Keratinocyte (primary cell): ENCODE data around the gene NR2C2AP. TPM values are rescaled to one million over a fixed set of nuclear protein-coding genes. Genes with fewer than 3 reads are reported as not detected.

Source experiments
- DNase-seq: peaks from one replicate; pipeline ENCODE4 v3.0.0-alpha.2; 2011; ENCODE audit warnings: low read depth, missing footprints, low spot score
- FAIRE-seq: peaks from 2 replicates; lab custom pipeline; 2011; peaks lifted over from hg19 to GRCh38; lab: Jason Lieb, UNC
- H2AFZ ChIP-seq: 2 replicates; pipeline ENCODE4 v1.6.0; 2012; ENCODE audit warnings: low read length, control low read depth, inconsistent platforms; ENCODE audit not compliant: control insufficient read depth
- H3K27ac ChIP-seq: 2 replicates; pipeline ENCODE4 v1.5.1; 2011; ENCODE audit warnings: low read length; ENCODE audit not compliant: control insufficient read depth, insufficient read depth
- H3K27me3 ChIP-seq: 3 replicates; pipeline ENCODE4 v1.6.0; 2011; ENCODE audit warnings: low read length; ENCODE audit not compliant: control insufficient read depth, insufficient read depth; ENCODE audit errors: extremely low read depth
- H3K36me3 ChIP-seq, 2 experiments: 2 replicates in 1 of 2; 3 replicates in 1 of 2; pipeline ENCODE4 v1.5.1; 2011; ENCODE audit warnings: low read length in 2 of 2, mild to moderate bottlenecking in 1 of 2; ENCODE audit not compliant: control insufficient read depth in 2 of 2, insufficient read depth in 2 of 2; ENCODE audit errors: extremely low read depth in 1 of 2
- H3K4me1 ChIP-seq: 3 replicates; pipeline ENCODE4 v1.5.1; 2011; ENCODE audit warnings: low read length; ENCODE audit not compliant: control insufficient read depth, insufficient read depth; ENCODE audit errors: extremely low read depth
- H3K4me2 ChIP-seq: 3 replicates; pipeline ENCODE4 v1.6.0; 2011; ENCODE audit warnings: low read depth, low read length; ENCODE audit not compliant: control insufficient read depth, insufficient read depth; ENCODE audit errors: extremely low read depth
- H3K4me3 ChIP-seq, 3 experiments: fragments of 200-600 bp in 1 of 3; sonication (generic) in 1 of 3; 2 replicates in 2 of 3; 3 replicates in 1 of 3; pipeline ENCODE4 v1.5.1; 2011 to 2016; ENCODE audit warnings: low read length in 3 of 3, mild to moderate bottlenecking in 3 of 3, control low read depth in 2 of 3, inconsistent platforms in 1 of 3, low read depth in 1 of 3, mixed read lengths in 1 of 3, mixed run types in 1 of 3, moderate library complexity in 1 of 3; ENCODE audit not compliant: control insufficient read depth in 2 of 3, insufficient read depth in 2 of 3; ENCODE audit errors: extremely low read depth in 1 of 3
- H3K79me2 ChIP-seq: 2 replicates; pipeline ENCODE4 v1.6.0; 2012; ENCODE audit warnings: low read length; ENCODE audit not compliant: control insufficient read depth, insufficient read depth
- H3K9ac ChIP-seq: 3 replicates; pipeline ENCODE4 v1.6.0; 2011; ENCODE audit warnings: low read length; ENCODE audit not compliant: control insufficient read depth, insufficient read depth; ENCODE audit errors: extremely low read depth
- H3K9me1 ChIP-seq: 3 replicates; pipeline ENCODE4 v1.6.0; 2011; ENCODE audit warnings: low read length; ENCODE audit not compliant: control insufficient read depth, insufficient read depth; ENCODE audit errors: extremely low read depth
- H3K9me3 ChIP-seq: 2 replicates; pipeline ENCODE4 v1.5.1; 2012; ENCODE audit warnings: low read depth, low read length; ENCODE audit not compliant: control insufficient read depth
- H4K20me1 ChIP-seq: 3 replicates; pipeline ENCODE4 v1.6.0; 2011; ENCODE audit warnings: low read length; ENCODE audit not compliant: control insufficient read depth, insufficient read depth; ENCODE audit errors: extremely low read depth
- EZH2 ChIP-seq: IDR thresholded peaks from one replicate; pipeline ENCODE4 v1.6.1; 2012; ENCODE audit warnings: inconsistent platforms, mild to moderate bottlenecking, low read length, moderate library complexity
- dilution Hi-C: fragments of 300-500 bp; cut with MboI; formaldehyde crosslinking; loops from one replicate; pipeline ENCODE4 v1.7.0; 2020; ENCODE audit warnings: low sequenced_read_pairs; ENCODE audit not compliant: extremely low pct_ligation_motif_present
- polyA plus RNA-seq, 5 experiments: library from polyadenylated mRNA; depleted of rRNA in 3 of 5; stranded (reverse) in 3 of 5; stranded (forward) in 1 of 5; unstranded in 1 of 5; fragments of >200 nt; gene quantifications; 1 replicate in 1 of 5; 2 replicates in 3 of 5; 3 replicates in 1 of 5; pipeline versions ENCODE4 v1.2.1 to v1.2.3, GENCODE V29; 2011 to 2012; ENCODE audit warnings: missing spikeins in 2 of 5, low read depth in 1 of 5, low replicate concordance in 1 of 5
- TF ChIP-seq, protein P1 (sequence below), 3 experiments: IDR thresholded peaks in 1 of 3; conservative IDR thresholded peaks in 1 of 3; optimal IDR thresholded peaks in 1 of 3; 2 replicates in 2 of 3; 3 replicates in 1 of 3; pipeline versions ENCODE3 to v1.5.1; 2011; ENCODE audit warnings: low read length in 3 of 3, mild to moderate bottlenecking in 3 of 3, moderate library complexity in 2 of 3, control low read depth in 1 of 3, inconsistent platforms in 1 of 3; ENCODE audit not compliant: insufficient read depth in 2 of 3; ENCODE audit errors: extremely low read depth in 1 of 3

The NR2C2AP gene
- polyA plus RNA-seq, 1 donor (not counting 4 experiments of a cell fraction or from before 2014, with no cell fraction given), result 12.3 TPM

DNA sequence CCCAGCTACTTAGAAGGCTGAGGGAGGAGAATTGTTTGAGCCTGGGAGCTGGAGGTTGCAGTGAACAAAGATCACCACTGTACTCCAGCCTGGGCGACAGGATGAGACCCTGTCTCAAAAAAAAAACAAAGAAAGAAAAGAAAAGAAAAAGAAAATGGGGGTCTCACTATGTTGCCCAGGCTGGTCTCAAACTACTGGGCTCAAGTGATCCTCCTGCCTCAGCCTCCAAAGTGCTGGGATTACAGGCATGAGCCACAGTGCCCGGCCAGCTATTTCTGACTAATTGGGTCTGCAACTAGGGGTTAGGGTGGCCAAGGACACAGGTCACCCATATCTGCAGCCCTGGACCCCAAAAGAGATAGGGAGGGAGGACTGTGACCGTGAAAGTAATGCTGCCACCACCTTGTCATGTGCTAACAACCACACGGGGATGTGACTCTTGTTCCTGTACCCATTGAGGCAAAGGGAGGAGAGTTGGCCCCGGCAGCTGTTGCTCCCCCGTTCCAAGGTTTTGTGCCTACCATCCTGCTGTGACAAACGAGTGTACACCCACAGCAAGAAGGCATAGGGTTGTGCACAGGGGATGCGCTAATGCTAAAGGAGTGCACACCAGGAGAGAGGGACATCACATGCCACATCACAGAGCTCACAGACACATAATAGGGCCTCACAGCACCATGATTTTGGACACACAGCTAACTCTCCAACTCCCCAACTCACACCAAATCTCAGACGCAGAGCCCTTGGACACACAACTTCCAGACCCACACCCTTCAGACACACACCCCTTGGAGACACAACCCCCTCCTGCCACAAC, 33.8 kb downstream of the NR2C2AP start:
- Histone ChIP-seq H3K4me2 (peak overlapping the region; percentile 62), H3K27me3 (no peaks in the 10 kb centered on the region), H4K20me1 (peaks cover 5% of the 10 kb centered on the region), H3K27ac (no peak overlapping the region), H3K79me2 (no peaks in the 10 kb centered on the region), H3K36me3 (no peaks in the 10 kb centered on the region), H3K9me3 (no peaks in the 10 kb centered on the region), H2AFZ (no peak overlapping the region), H3K9ac (no peak overlapping the region), H3K9me1 (no peaks in the 10 kb centered on the region), H3K4me1 (no peaks in the 10 kb centered on the region), H3K4me3 (no peak overlapping the region)
- FAIRE-seq (no peak), DNase-seq (no peak)
- TF ChIP-seq EZH2, result no peak
- TF ChIP-seq, protein P1, sequence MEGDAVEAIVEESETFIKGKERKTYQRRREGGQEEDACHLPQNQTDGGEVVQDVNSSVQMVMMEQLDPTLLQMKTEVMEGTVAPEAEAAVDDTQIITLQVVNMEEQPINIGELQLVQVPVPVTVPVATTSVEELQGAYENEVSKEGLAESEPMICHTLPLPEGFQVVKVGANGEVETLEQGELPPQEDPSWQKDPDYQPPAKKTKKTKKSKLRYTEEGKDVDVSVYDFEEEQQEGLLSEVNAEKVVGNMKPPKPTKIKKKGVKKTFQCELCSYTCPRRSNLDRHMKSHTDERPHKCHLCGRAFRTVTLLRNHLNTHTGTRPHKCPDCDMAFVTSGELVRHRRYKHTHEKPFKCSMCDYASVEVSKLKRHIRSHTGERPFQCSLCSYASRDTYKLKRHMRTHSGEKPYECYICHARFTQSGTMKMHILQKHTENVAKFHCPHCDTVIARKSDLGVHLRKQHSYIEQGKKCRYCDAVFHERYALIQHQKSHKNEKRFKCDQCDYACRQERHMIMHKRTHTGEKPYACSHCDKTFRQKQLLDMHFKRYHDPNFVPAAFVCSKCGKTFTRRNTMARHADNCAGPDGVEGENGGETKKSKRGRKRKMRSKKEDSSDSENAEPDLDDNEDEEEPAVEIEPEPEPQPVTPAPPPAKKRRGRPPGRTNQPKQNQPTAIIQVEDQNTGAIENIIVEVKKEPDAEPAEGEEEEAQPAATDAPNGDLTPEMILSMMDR (optimal IDR thresholded peaks at IDR 0.05 in 1 of 3, IDR thresholded peaks at IDR 0.05 in 1 of 3, conservative IDR thresholded peaks at IDR 0.05 in 1 of 3; ENCODE audit: extremely low read depth in 1 of 3, insufficient read depth in 2 of 3, low read length in 3 of 3), result no peak
- dilution Hi-C loops, result no loop called here

DNA sequence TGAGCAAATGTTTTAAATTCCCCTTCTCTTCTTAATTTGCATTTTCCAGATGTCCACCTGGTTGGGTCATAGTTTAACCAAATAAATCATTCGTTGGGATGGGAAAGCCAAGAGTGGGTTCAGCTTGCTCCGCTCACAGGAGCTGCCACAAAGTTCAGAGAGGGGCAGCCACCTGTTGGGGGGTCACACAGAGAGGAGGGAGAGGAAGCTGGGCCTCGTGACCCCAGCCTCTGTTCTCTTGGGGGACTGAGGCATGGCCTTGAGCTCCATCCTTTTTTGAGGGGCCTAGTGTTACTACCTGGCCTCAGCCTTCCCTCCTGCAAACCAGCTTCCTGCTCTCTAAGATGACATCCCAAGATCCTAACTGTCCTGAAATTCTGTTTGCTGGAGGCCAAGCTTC, 35.6 kb downstream of the NR2C2AP start:
- Histone ChIP-seq H2AFZ (no peak overlapping the region), H3K36me3 (no peaks in the 10 kb centered on the region), H3K9me3 (no peaks in the 10 kb centered on the region), H3K27me3 (no peaks in the 10 kb centered on the region), H3K9me1 (no peaks in the 10 kb centered on the region), H4K20me1 (peaks cover 5% of the 10 kb centered on the region), H3K4me3 (no peak overlapping the region), H3K4me1 (no peaks in the 10 kb centered on the region), H3K4me2 (no peak overlapping the region), H3K79me2 (no peaks in the 10 kb centered on the region), H3K9ac (no peak overlapping the region), H3K27ac (no peak overlapping the region)
- dilution Hi-C loops, result no loop called here
- TF ChIP-seq, protein P1 (optimal IDR thresholded peaks at IDR 0.05 in 1 of 3, IDR thresholded peaks at IDR 0.05 in 1 of 3, conservative IDR thresholded peaks at IDR 0.05 in 1 of 3; ENCODE audit: extremely low read depth in 1 of 3, insufficient read depth in 2 of 3, low read length in 3 of 3), result no peak
- no peak for TF ChIP-seq EZH2
- FAIRE-seq, result no peak
- no peak for DNase-seq
